ENCODE data around the gene SYNE1.

GRCh38 chr6:152129691-152130151 lies 507.4 kb downstream of the SYNE1 start:
- TF ChIP-seq CTCF (IDR thresholded peaks at IDR 0.05; ENCODE audit: insufficient read depth, low read length) (no peak), POLR2AphosphoS5 (IDR thresholded peaks at IDR 0.05; ENCODE audit: low read depth) (no peak), GABPA (IDR thresholded peaks at IDR 0.05; ENCODE audit: low read depth) (no peak), SPI1 (IDR thresholded peaks at IDR 0.05; ENCODE audit: borderline replicate concordance, low read depth) (no peak)
- TF ChIP-seq, protein P1, sequence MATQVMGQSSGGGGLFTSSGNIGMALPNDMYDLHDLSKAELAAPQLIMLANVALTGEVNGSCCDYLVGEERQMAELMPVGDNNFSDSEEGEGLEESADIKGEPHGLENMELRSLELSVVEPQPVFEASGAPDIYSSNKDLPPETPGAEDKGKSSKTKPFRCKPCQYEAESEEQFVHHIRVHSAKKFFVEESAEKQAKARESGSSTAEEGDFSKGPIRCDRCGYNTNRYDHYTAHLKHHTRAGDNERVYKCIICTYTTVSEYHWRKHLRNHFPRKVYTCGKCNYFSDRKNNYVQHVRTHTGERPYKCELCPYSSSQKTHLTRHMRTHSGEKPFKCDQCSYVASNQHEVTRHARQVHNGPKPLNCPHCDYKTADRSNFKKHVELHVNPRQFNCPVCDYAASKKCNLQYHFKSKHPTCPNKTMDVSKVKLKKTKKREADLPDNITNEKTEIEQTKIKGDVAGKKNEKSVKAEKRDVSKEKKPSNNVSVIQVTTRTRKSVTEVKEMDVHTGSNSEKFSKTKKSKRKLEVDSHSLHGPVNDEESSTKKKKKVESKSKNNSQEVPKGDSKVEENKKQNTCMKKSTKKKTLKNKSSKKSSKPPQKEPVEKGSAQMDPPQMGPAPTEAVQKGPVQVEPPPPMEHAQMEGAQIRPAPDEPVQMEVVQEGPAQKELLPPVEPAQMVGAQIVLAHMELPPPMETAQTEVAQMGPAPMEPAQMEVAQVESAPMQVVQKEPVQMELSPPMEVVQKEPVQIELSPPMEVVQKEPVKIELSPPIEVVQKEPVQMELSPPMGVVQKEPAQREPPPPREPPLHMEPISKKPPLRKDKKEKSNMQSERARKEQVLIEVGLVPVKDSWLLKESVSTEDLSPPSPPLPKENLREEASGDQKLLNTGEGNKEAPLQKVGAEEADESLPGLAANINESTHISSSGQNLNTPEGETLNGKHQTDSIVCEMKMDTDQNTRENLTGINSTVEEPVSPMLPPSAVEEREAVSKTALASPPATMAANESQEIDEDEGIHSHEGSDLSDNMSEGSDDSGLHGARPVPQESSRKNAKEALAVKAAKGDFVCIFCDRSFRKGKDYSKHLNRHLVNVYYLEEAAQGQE (IDR thresholded peaks at IDR 0.05; ENCODE audit: insufficient replicate concordance, low read depth): no peak

All from HL-60 (cell line).